ENCODE results near the gene OR1F1. TPM values are rescaled to one million over a fixed set of nuclear protein-coding genes. Genes with fewer than 3 reads are reported as not detected.

OR1F1 gene
- total and polyA plus RNA-seq, 12 donors, result not detected

DNA sequence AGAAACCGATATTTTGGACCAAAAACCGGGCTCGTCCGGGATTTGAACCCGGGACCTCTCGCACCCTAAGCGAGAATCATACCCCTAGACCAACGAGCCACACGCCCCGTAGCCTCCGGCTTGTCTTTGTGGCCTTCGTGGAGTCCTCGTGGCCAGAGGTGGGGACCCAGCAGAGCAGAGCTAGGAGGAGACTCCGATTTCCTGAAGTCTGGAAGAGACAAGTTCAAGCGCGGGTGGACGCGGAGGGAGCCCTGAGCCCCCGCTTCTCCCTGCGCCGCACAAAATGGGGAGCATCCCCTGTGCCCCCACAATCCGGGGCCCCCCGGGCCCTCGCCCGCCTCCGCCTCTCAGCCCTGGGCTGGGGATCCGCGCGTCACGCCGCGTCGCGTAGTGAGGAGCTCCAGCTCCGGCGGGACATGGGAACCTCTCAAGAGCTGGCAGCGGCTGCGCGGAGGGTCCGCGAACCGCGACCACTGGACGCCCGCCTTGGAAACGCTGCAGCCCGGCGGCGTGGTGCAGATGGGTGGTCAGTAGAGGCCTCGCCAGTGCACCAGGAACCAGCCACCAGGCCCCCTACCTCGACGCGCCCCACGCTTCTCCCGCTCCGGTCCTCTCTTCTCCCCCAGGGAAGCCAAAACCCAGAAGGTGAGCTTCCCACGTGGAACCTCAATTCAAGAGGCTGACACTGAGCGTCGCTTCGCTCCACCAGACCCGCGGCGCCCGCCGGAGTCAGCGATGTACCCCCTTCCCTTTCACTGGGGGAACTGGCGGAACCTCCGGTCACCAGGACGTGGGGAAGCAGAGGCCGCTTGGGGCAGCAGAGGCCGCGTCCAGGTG is 5.2 kb upstream of the OR1F1 start:
- Histone ChIP-seq H3K4me1 (peaks cover 0 to 21% (median 13%) of the 10 kb centered on the region in 9 donors), H3K27ac (no peak overlapping the region), H3K4me3 (peak overlapping the region in 9 of 10 donors; percentile 3 to 45 (median 25)), H3K27me3 (peaks cover 35 to 100% (median 100%) of the 10 kb centered on the region in 7 donors), H3K36me3 (no peaks in the 10 kb centered on the region), H3K9me3 (no peaks in the 10 kb centered on the region)
- WGBS, 2 donors, result 1% methylated on average over 63 to 72 of the region's 72 CpGs
- intact Hi-C loops (cut with DNase I), result loop anchor here in 1 of 10 donors (10.0 kb wide), 1 partner anchor 312 kb away; the partner anchor contains the start of gene C16orf90
- peak in 7 of 8 donors; percentile 17 to 62 (median 49) for ATAC-seq
- no peak for DNase-seq
- TF ChIP-seq, protein P1, sequence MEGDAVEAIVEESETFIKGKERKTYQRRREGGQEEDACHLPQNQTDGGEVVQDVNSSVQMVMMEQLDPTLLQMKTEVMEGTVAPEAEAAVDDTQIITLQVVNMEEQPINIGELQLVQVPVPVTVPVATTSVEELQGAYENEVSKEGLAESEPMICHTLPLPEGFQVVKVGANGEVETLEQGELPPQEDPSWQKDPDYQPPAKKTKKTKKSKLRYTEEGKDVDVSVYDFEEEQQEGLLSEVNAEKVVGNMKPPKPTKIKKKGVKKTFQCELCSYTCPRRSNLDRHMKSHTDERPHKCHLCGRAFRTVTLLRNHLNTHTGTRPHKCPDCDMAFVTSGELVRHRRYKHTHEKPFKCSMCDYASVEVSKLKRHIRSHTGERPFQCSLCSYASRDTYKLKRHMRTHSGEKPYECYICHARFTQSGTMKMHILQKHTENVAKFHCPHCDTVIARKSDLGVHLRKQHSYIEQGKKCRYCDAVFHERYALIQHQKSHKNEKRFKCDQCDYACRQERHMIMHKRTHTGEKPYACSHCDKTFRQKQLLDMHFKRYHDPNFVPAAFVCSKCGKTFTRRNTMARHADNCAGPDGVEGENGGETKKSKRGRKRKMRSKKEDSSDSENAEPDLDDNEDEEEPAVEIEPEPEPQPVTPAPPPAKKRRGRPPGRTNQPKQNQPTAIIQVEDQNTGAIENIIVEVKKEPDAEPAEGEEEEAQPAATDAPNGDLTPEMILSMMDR (IDR thresholded peaks at IDR 0.05), result peak in 5 of 9 donors; percentile 14 to 45 (median 40)

DNA sequence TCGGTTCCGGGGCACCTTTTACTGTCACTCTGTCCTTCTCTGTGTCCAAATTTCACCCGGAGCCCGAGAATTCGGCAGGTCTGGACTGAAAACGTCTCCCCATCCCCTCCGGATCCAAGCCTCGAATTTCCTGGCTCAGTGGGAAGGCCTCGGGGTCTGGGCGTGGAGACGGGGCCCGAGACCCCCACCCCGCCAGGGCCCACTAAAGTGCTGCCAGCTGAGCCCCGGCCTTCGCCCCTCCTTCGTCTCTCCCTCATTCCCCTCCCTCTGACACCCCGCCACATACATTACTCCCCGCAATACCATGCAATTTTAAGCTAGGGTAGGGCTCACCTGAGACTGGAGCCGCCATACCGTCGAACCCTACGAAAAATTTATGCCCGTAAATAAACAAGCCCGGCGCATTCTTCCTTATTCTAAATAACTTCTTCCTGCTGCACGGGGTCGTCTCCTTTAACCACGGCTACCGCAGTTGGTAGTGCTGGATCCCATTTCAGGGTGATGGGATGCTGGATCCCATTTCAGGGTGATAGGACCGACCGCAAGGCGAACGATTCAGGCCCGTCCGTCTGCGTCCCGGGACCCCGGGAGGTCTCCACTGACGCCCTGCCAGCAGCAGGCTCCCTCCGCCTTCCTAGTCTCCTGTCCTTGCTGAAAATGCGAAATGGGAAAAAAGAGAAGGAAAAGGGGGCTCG is 4.4 kb upstream of the OR1F1 start:
- H3K4me1 ChIP-seq, result peaks cover 4 to 27% (median 19%) of the 10 kb centered on the region in 9 donors
- 4 to 5% methylated on average over 42 of the region's 42 CpGs for WGBS, 2 donors
- no peak overlapping the region for H3K27ac ChIP-seq
- peak overlapping the region in 7 of 10 donors; percentile 5 to 45 (median 28) for H3K4me3 ChIP-seq
- TF ChIP-seq, protein P1 (IDR thresholded peaks at IDR 0.05), result no peak
- peak in 1 of 8 donors; percentile 7 for ATAC-seq
- no peaks in the 10 kb centered on the region for H3K9me3 ChIP-seq
- peaks cover 40 to 100% (median 100%) of the 10 kb centered on the region in 7 donors for H3K27me3 ChIP-seq
- H3K36me3 ChIP-seq, result no peaks in the 10 kb centered on the region
- intact Hi-C loops (cut with DNase I), result loop anchor here in 1 of 10 donors (10.0 kb wide), 1 partner anchor 311 kb away; the partner anchor contains the start of gene C16orf90
- DNase-seq, result no peak

DNA sequence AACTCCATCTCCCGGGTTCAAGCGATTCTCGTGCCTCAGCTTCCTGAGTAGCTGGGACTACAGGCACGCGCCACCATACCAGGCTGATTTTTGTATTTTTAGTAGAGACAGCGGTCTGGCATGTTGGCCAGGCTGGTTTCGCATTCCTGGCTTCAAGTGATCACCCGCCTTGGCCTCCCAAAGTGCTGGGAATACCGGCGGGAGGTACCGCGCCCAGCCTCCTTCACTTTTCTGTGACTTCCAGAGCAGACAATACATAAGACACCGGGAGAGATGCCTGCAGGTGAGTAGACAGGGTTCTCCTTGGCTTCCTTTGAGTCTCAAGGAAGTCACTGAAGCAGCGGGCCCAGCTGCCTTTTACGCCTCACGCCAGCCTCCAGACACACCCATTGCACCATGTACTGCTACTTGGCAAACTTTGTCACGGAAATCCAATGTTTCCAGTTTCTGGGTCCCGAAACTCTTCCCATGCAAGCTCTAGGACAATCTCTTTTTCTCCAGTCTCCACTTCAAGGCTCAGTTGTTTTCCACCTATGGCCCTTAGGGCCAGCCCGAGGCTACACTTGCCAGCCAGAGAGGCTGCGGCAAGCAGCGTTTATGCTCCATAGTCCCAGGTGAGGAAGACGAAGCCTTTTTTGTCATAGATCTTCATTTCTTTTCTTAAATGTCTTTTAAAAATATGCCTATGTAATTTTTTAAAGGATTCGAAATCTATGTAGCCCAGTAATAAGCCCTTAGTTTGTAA is 886 bp upstream of the OR1F1 start:
- ATAC-seq (no peak), DNase-seq (no peak)
- Histone ChIP-seq H3K4me3 (no peak overlapping the region), H3K4me1 (peaks cover 13 to 50% (median 30%) of the 10 kb centered on the region in 9 donors), H3K27ac (no peak overlapping the region), H3K27me3 (peaks cover 38 to 100% (median 100%) of the 10 kb centered on the region in 7 donors), H3K36me3 (no peaks in the 10 kb centered on the region), H3K9me3 (no peaks in the 10 kb centered on the region)
- WGBS, 2 donors, result 75 to 76% methylated on average over 23 of the region's 23 CpGs
- TF ChIP-seq, protein P1 (IDR thresholded peaks at IDR 0.05), result no peak
- intact Hi-C loops (cut with DNase I), result loop anchor here in 1 of 10 donors (10.0 kb wide), 1 partner anchor 308 kb away; the partner anchor contains the start of gene C16orf90

DNA sequence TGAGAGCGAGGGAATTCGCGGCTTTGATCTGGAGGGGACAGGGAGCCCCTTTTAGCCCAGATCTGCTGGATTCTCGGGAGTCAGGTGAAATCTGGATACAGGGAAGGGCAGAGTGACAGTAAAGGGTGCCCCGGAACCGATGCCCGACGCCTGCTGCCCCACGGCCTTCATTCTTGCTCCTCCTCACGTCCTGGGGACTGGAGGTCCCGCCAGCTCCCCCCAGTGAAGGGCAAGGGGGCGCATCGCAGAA is 596 bp downstream of the OR1F1 start:
- intact Hi-C loops (cut with DNase I), result loop anchor here in 1 of 10 donors (10.0 kb wide), 1 partner anchor 306 kb away; the partner anchor contains the start of gene C16orf90
- H3K4me1 ChIP-seq, result peaks cover 10 to 36% (median 18%) of the 10 kb centered on the region in 9 donors
- WGBS, 2 donors, result 0 to 1% methylated on average over 13 of the region's 13 CpGs
- no peak overlapping the region for H3K27ac ChIP-seq
- DNase-seq (no peak), ATAC-seq (peak in 1 of 8 donors; percentile 41)
- TF ChIP-seq, protein P1 (IDR thresholded peaks at IDR 0.05), result no peak
- H3K9me3 ChIP-seq, result no peaks in the 10 kb centered on the region
- no peaks in the 10 kb centered on the region for H3K36me3 ChIP-seq
- peaks cover 40 to 100% (median 100%) of the 10 kb centered on the region in 7 donors for H3K27me3 ChIP-seq
- H3K4me3 ChIP-seq, result peak overlapping the region in 8 of 10 donors; percentile 0 to 27 (median 18)

Measured in heart right ventricle (tissue), 16 donors.